Calu3 (cell line): ENCODE measurements around the gene IRAK2. TPM values are rescaled to one million over a fixed set of nuclear protein-coding genes. Genes with fewer than 3 reads are reported as not detected.

Experiments
- BruUV-seq: library from RNA; stranded (reverse); fragments of 400-500 nt; replicated peaks from 2 replicates; lab custom pipeline; 2021; lab: Mats Ljungman, UMichigan
- CTCF ChIA-PET: fragments of 300-600 bp; sonication (Branson Sonifier 250); formaldehyde crosslinking; loops from one replicate; lab custom pipeline; 2022; ENCODE audit warnings: antibody characterized with exemption; lab: Charles Lee
- DNase-seq: peaks from one replicate; pipeline ENCODE4 v3.0.0; 2022
- H3K27ac Mint-ChIP-seq: one replicate; pipeline ENCODE4 v1.8.0; 2022; ENCODE audit warnings: mixed read lengths; ENCODE audit not compliant: unreplicated experiment
- H3K27me3 Mint-ChIP-seq: one replicate; pipeline ENCODE4 v1.8.0; 2022; ENCODE audit warnings: mixed read lengths; ENCODE audit not compliant: unreplicated experiment
- H3K36me3 Mint-ChIP-seq: one replicate; pipeline ENCODE4 v1.8.0; 2022; ENCODE audit warnings: mild to moderate bottlenecking, moderate library complexity, mixed read lengths; ENCODE audit not compliant: insufficient read depth, unreplicated experiment
- H3K4me1 Mint-ChIP-seq: one replicate; pipeline ENCODE4 v1.8.0; 2022; ENCODE audit warnings: mild to moderate bottlenecking, low read depth, mixed read lengths; ENCODE audit not compliant: unreplicated experiment
- H3K4me3 Mint-ChIP-seq: one replicate; pipeline ENCODE4 v1.8.0; 2022; ENCODE audit warnings: mild to moderate bottlenecking, low read depth, moderate library complexity, mixed read lengths; ENCODE audit not compliant: unreplicated experiment
- H3K9me3 Mint-ChIP-seq: one replicate; pipeline ENCODE4 v1.8.0; 2022; ENCODE audit warnings: low read depth, mixed read lengths; ENCODE audit not compliant: unreplicated experiment
- CTCF ChIP-seq: fragments of 200-600 bp; IDR thresholded peaks from one replicate; pipeline ENCODE4 v1.8.0; 2022; ENCODE audit warnings: antibody characterized with exemption; ENCODE audit not compliant: unreplicated experiment
- intact Hi-C: fragments of 100-400 bp; cut with micrococcal nuclease; formaldehyde crosslinking; loops from one replicate; pipeline ENCODE4 v1.10.0; 2022; ENCODE audit not compliant: unreplicated experiment
- total RNA-seq: library from RNA; stranded (reverse); gene quantifications from 2 replicates; pipeline ENCODE4 v1.2.3, GENCODE V29; 2022

IRAK2 gene
- total RNA-seq, 1 experiment from 2014 or later, result 31.6 TPM

GRCh38 chr3:10289787-10290355 is 125.2 kb downstream of the IRAK2 start:
- CTCF ChIA-PET, result no interaction called here

GRCh38 chr3:10290481-10291176 is 125.9 kb downstream of the IRAK2 start:
- intact Hi-C loops, result no loop called here
- H3K36me3 Mint-ChIP-seq, result peaks cover 59% of the 10 kb centered on the region
- CTCF ChIA-PET, result interaction anchor here (0.6 kb wide), 1 partner anchor 16 kb away, joined by 3 read pairs; no protein-coding TSS in a partner anchor
- H3K27ac Mint-ChIP-seq, result no peak overlapping the region
- H3K4me3 Mint-ChIP-seq, result no peak overlapping the region
- no peaks in the 10 kb centered on the region for H3K4me1 Mint-ChIP-seq
- DNase-seq, result no peak
- no peaks in the 10 kb centered on the region for H3K9me3 Mint-ChIP-seq
- no peaks in the 10 kb centered on the region for H3K27me3 Mint-ChIP-seq
- BruUV-seq, result no TSS peak
- no peak for TF ChIP-seq CTCF

More at GRCh38 chr3:10289787-10290355, 125.2 kb downstream of the IRAK2 start:
- H3K4me1 Mint-ChIP-seq, result no peaks in the 10 kb centered on the region
- BruUV-seq, result no TSS peak
- H3K9me3 Mint-ChIP-seq, result no peaks in the 10 kb centered on the region
- DNase-seq, result no peak
- H3K36me3 Mint-ChIP-seq, result peaks cover 53% of the 10 kb centered on the region
- H3K4me3 Mint-ChIP-seq, result no peak overlapping the region
- TF ChIP-seq CTCF, result no peak
- intact Hi-C loops, result no loop called here
- no peaks in the 10 kb centered on the region for H3K27me3 Mint-ChIP-seq
- no peak overlapping the region for H3K27ac Mint-ChIP-seq

- Mint-ChIP-seq H3K27me3 (no peaks in the 10 kb centered on the region), H3K36me3 (peaks cover 64% of the 10 kb centered on the region), H3K9me3 (no peaks in the 10 kb centered on the region), H3K27ac (no peak overlapping the region), H3K4me1 (no peaks in the 10 kb centered on the region), H3K4me3 (no peak overlapping the region)
- no peak for TF ChIP-seq CTCF
- no peak for DNase-seq
- CTCF ChIA-PET, result no interaction called here
- BruUV-seq, result no TSS peak
- intact Hi-C loops, result no loop called here
Observed at GRCh38 chr3:10291641-10292040, 126.9 kb downstream of the IRAK2 start.

- H3K4me3 Mint-ChIP-seq, result no peak within 1 kb of the TSS
- CTCF ChIA-PET, result interaction anchor here (0.6 kb wide), 1 partner anchor 41 kb away, joined by 3 read pairs; no protein-coding TSS in a partner anchor
- H3K4me1 Mint-ChIP-seq, result no peaks in the 10 kb centered on the region
- H3K27ac Mint-ChIP-seq, result no peak within 1 kb of the TSS
- intact Hi-C loops, result no loop called here
- H3K27me3 Mint-ChIP-seq, result no peaks in the 10 kb centered on the region
- no peaks in the 10 kb centered on the region for H3K9me3 Mint-ChIP-seq
- no peak for DNase-seq
- no TSS peak for BruUV-seq
- peaks cover 63% of the 10 kb centered on the region for H3K36me3 Mint-ChIP-seq
- no peak for TF ChIP-seq CTCF
Observed at GRCh38 chr3:10292505-10293419, 128.0 kb downstream of the IRAK2 start, which contains the start of gene GHRL. TSS of gene GHRL (minus strand) at chr3:10292947. CDS start at chr3:10290180, 2,767 bp downstream.
